Astrocyte of the cerebellum (primary cell): ENCODE results near the gene DCUN1D4.

Experiments used
- DNase-seq: peaks from one replicate; pipeline ENCODE4 v3.0.0-alpha.2; 2011; ENCODE audit warnings: low read depth
- H3K4me3 ChIP-seq: 2 replicates; pipeline ENCODE4 v1.5.1; 2011; ENCODE audit warnings: mild to moderate bottlenecking, low read depth, low read length, moderate library complexity
- in situ Hi-C: cut with HindIII; loops from 2 replicates; pipeline ENCODE4 v1.10.0; 2017; ENCODE audit warnings: low sequenced_read_pairs
- TF ChIP-seq, protein P1 (sequence below): IDR thresholded peaks from 2 replicates; pipeline ENCODE4 v1.5.1; 2012; ENCODE audit warnings: low read length, low read depth, moderate library complexity, mild to moderate bottlenecking; ENCODE audit errors: missing control alignments

The DCUN1D4 gene

DNA sequence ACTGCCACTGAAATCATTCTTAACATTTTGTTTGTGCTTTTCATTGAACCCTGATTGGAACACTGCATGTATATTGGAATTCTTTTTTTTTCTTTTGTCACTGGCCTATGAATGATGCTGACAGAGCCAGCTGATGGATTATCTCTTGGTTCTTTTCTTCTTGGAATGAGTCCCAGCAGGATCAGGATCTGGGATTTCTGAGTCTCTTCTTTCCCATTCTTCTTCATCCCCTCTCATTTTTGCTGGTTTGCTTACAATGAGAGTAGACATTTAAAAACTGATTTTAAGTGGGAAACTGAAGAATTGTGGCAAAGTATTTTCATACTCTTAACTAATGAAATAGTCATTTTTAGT, 9.0 kb downstream of the DCUN1D4 start:
- no peak overlapping the region for H3K4me3 ChIP-seq
- TF ChIP-seq, protein P1, sequence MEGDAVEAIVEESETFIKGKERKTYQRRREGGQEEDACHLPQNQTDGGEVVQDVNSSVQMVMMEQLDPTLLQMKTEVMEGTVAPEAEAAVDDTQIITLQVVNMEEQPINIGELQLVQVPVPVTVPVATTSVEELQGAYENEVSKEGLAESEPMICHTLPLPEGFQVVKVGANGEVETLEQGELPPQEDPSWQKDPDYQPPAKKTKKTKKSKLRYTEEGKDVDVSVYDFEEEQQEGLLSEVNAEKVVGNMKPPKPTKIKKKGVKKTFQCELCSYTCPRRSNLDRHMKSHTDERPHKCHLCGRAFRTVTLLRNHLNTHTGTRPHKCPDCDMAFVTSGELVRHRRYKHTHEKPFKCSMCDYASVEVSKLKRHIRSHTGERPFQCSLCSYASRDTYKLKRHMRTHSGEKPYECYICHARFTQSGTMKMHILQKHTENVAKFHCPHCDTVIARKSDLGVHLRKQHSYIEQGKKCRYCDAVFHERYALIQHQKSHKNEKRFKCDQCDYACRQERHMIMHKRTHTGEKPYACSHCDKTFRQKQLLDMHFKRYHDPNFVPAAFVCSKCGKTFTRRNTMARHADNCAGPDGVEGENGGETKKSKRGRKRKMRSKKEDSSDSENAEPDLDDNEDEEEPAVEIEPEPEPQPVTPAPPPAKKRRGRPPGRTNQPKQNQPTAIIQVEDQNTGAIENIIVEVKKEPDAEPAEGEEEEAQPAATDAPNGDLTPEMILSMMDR, result no peak
- DNase-seq, result no peak
- in situ Hi-C loops, result no loop called here

DNA sequence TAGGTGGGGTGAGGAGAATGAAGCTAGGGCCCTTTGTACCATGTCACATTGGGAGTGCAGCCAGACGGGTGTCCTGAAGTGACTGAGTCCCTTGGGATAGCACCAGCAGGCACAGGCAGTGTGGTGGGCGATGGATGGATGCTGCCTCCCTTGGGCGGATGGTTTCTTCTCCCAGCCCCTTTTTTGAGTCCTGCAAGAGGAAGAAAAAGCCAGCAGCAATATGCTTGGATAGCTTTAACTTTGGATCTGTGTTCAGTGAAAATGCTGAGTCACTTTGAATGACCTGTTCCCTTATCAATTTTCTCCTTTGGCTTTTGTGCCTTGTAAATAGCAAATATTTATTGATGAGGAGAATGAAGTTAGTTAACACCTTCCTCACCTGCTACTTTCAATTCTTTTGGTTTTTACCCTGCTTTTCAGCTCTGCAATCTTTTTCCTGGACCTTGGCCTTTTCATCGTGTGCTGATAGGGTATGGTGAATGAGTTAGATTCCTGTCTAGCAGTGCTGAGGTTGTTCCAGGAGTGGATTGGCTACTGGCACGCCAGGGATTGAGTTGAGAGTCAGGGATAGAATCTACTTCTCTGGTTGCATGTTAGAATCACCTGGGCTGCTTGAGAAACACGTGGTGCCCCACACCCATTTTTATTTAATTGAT, 10.2 kb downstream of the DCUN1D4 start:
- no peak overlapping the region for H3K4me3 ChIP-seq
- in situ Hi-C loops, result no loop called here
- TF ChIP-seq, protein P1, result no peak
- DNase-seq, result no peak

DNA sequence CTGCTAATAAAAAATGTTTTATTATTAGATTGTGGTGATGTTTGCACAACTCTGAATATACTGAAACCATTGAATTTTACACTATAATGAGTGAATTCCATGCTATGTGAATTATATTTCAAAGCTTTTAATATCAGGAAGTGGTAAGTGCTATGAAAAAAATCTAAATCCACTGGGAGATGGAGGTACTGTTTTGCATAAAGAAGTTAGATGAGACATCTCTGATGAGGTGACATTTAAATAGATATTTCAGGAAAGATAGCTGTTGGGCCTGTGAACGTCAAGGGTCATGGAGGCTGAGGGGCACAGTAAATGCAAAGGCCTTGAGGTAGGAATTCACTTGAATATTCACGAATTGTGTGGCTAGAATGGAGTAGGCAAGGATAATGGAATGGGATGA, 12.3 kb downstream of the DCUN1D4 start:
- in situ Hi-C loops, result no loop called here
- TF ChIP-seq, protein P1, result no peak

DNA sequence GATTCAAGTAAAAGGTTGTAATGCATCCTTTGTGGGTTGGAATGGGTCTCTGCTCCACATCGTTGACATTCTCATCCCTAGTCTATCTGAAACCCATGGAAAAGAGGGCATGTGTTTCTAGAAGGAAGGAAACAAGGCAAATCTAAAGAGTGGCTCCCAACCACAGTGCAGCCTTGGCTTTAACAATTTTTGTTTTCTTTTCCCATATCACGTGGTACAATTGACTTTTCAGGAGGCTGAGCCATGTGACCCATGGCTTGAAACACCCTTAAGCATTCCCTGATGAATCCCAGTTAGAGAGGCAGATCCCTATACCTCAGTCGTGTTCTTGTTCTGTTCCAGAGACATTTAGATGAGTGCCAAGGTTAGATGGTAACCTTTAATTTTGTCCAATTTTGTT, 12.8 kb downstream of the DCUN1D4 start:
- in situ Hi-C loops, result no loop called here
- no peak for DNase-seq
- TF ChIP-seq, protein P1, result no peak
- H3K4me3 ChIP-seq, result no peak overlapping the region

More for the DNA sequence above, 12.3 kb downstream of the DCUN1D4 start:
- DNase-seq, result no peak
- no peak overlapping the region for H3K4me3 ChIP-seq

DNA sequence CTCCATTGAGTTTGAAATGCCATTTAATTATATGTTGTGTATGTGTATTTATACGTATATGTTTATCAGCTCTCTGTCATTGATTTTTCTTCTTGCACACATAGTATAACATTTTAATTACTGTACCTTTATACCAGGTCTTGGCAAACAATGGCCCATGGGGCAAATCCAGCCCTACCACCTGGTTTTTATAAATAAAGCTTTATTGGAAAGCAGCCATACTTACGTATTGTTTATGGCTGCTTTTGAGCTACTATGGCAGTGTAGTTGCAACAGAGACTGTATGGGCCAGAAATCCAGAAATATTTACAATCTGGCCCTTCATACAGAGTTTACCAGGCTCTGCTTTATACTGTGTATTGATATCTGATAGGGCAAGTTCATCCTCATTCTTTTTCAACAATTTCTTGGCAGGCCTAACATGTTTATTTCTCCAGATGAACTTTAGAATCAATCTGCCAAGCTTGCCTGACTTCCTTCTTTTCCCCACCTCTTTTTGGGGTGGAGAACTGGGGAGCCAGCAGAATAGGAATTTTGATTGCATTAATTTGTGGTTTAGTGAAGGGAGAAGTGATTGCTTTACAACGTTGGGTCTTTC, 15.8 kb downstream of the DCUN1D4 start:
- TF ChIP-seq, protein P1, result no peak
- in situ Hi-C loops, result no loop called here
- H3K4me3 ChIP-seq, result no peak overlapping the region
- DNase-seq, result no peak

DNA sequence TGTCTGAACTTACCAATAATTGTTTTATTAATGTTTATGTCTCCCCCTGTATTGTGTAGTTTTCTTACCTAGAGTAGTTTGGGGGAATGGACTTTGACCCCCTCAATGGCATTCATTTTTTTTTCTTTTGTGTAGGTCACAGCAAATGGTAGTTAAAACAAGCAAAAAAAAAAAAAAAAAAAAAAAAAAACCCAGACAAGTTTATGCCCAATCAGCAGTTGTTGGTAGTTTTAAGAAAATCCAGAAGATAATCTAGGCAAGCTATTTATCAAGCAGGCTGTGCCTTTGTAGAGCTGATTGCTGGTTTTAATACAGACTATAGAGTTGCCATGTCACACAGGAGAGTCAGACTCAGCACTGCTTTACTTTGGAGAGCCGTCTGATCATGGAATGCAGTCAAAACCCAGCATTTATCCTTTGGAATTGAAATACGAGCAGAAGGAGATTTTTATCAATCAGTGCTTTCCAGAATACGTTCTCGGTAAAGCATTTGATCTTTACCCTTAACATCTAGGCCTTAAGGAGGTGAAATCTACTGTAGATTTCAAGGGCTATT, 16.6 kb downstream of the DCUN1D4 start:
- no peak overlapping the region for H3K4me3 ChIP-seq
- TF ChIP-seq, protein P1, result no peak
- in situ Hi-C loops, result no loop called here
- DNase-seq, result no peak
